Smooth muscle cell (in vitro differentiated cells): ENCODE results near the gene DNAJC16. TPM values are rescaled to one million over a fixed set of nuclear protein-coding genes. Genes with fewer than 3 reads are reported as not detected.

Experiments used
- DNase-seq: peaks from one replicate; lab custom pipeline; 2025; ENCODE audit not compliant: unreplicated experiment; lab: John Stamatoyannopoulos, UW
- H2AFZ ChIP-seq: fragments of 200-600 bp; sonication (generic); 2 replicates; pipeline ENCODE4 v1.6.0; 2016; ENCODE audit warnings: antibody characterized with exemption, low read depth, mild to moderate bottlenecking
- H3F3A ChIP-seq: fragments of 200-600 bp; sonication (generic); 2 replicates; pipeline ENCODE4 v1.6.0; 2017; ENCODE audit warnings: antibody characterized with exemption, low read depth
- H3K27ac ChIP-seq: fragments of 200-600 bp; sonication (generic); 2 replicates; pipeline ENCODE4 v1.5.1; 2016; ENCODE audit warnings: low read depth, mild to moderate bottlenecking
- H3K27me3 ChIP-seq: fragments of 200-600 bp; sonication (generic); 2 replicates; pipeline ENCODE4 v1.6.1; 2016; ENCODE audit warnings: low read depth, mild to moderate bottlenecking
- H3K36me3 ChIP-seq: fragments of 200-600 bp; sonication (generic); 2 replicates; pipeline ENCODE4 v1.5.1; 2016; ENCODE audit warnings: low read depth
- H3K4me1 ChIP-seq: fragments of 200-600 bp; sonication (generic); 2 replicates; pipeline ENCODE4 v1.5.1; 2016; ENCODE audit warnings: low read depth
- H3K4me2 ChIP-seq: fragments of 200-600 bp; sonication (generic); 2 replicates; pipeline ENCODE4 v1.6.0; 2016; ENCODE audit warnings: mild to moderate bottlenecking
- H3K4me3 ChIP-seq: fragments of 200-600 bp; sonication (generic); 2 replicates; pipeline ENCODE4 v1.5.1; 2016; ENCODE audit warnings: mild to moderate bottlenecking
- H3K79me2 ChIP-seq: fragments of 200-600 bp; sonication (generic); 2 replicates; pipeline ENCODE4 v1.6.0; 2016; ENCODE audit warnings: low read depth, mild to moderate bottlenecking
- H3K9ac ChIP-seq: fragments of 200-600 bp; sonication (generic); 2 replicates; pipeline ENCODE4 v1.6.0; 2016; ENCODE audit warnings: low read depth
- H3K9me3 ChIP-seq: fragments of 200-600 bp; sonication (generic); replicated peaks from 2 replicates; pipeline ENCODE4 v1.5.1; 2016; ENCODE audit warnings: low read depth
- H4K20me1 ChIP-seq: fragments of 200-600 bp; sonication (generic); 2 replicates; pipeline ENCODE4 v1.6.0; 2016; ENCODE audit warnings: low read depth
- WGBS: methylation state at CpG from one replicate; pipeline ENCODE4 v1.1.7; 2016; ENCODE audit warnings: low lambda C conversion rate; 5-methylcytosine and 5-hydroxymethylcytosine counted together
- polyA plus RNA-seq: library from polyadenylated mRNA; unstranded; fragments of >200 nt; fragmentation: Nextera tagmentation; extraction: Ambion mirVana; gene quantifications from 2 replicates; pipeline ENCODE4 v1.2.1, GENCODE V29; 2016
- total RNA-seq: library from RNA; depleted of rRNA; stranded (reverse); fragments of >200 nt; gene quantifications from 2 replicates; pipeline ENCODE4 v1.2.3, GENCODE V29; 2014
- TF ChIP-seq, protein P1 (sequence below): fragments of 200-600 bp; sonication (generic); IDR thresholded peaks from 2 replicates; pipeline ENCODE4 v1.5.1; 2017; ENCODE audit warnings: borderline replicate concordance, mild to moderate bottlenecking, antibody characterized with exemption; ENCODE audit not compliant: insufficient read depth, poor library complexity, severe bottlenecking

Gene DNAJC16
- 18.3 and 23.1 TPM in 2 replicates for total RNA-seq
- polyA plus RNA-seq: 4.0 and 5.6 TPM in 2 replicates

DNA sequence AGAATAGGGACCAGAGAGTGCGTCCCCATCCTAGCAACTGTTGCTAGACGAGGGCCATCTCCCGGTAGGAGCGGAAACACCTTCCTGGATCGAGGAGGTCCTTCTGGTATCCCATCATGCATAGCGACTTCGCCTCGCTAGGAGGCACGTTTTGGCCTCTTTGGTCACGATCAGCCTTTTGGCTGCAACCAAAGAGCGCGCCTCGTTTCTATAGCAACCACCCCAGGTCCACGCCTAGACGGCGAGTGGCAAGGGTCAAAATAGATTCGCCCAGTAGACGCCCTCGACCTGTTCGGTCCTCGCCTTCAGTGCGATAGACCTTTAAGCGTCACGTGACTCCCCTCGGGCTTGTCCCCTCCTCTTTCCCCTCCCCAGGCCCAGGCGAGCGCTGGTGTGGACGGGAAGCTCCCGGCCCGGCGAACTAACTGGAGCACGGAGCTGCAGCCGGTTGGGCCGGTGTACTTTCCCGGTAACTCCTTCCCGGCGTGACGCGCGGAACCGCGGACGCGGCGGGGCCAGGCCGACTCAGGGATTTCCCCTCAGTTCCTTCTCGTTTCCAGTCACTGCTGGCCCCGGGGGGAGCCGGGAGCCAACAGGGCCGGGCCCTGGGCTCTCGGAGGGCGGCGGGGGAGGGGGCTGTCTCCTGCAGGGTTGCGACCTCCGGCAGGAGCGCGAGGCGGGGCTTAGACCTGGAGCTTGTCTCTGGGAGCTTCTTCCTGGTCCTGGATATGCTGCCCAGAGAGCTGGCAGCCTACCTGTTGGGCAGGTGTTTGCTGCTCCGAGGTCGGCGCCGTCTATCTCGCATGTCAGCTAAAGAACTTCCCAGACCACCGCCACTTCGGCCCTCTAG is at the start of gene DNAJC16:
DNAJC16 (plus strand) TSS at position 359 of the 850 bp plus-strand sequence. CDS start 2,258 bp downstream, outside the sequence.
- TF ChIP-seq, protein P1, sequence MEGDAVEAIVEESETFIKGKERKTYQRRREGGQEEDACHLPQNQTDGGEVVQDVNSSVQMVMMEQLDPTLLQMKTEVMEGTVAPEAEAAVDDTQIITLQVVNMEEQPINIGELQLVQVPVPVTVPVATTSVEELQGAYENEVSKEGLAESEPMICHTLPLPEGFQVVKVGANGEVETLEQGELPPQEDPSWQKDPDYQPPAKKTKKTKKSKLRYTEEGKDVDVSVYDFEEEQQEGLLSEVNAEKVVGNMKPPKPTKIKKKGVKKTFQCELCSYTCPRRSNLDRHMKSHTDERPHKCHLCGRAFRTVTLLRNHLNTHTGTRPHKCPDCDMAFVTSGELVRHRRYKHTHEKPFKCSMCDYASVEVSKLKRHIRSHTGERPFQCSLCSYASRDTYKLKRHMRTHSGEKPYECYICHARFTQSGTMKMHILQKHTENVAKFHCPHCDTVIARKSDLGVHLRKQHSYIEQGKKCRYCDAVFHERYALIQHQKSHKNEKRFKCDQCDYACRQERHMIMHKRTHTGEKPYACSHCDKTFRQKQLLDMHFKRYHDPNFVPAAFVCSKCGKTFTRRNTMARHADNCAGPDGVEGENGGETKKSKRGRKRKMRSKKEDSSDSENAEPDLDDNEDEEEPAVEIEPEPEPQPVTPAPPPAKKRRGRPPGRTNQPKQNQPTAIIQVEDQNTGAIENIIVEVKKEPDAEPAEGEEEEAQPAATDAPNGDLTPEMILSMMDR: no peak
- peak within 1 kb of the TSS; percentile 95 for H3K4me2 ChIP-seq
- H3K36me3 ChIP-seq: no peaks in the 10 kb centered on the region
- no peaks in the 10 kb centered on the region for H3K9me3 ChIP-seq
- peaks cover 27% of the 10 kb centered on the region for H3K4me1 ChIP-seq
- no peaks in the 10 kb centered on the region for H3K27me3 ChIP-seq
- H4K20me1 ChIP-seq: peaks cover 8% of the 10 kb centered on the region
- peak within 1 kb of the TSS; percentile 99 for H3K27ac ChIP-seq
- peak; percentile 91 for DNase-seq
- peak within 1 kb of the TSS; percentile 95 for H3K9ac ChIP-seq
- H2AFZ ChIP-seq: peak within 1 kb of the TSS; percentile 79
- H3K79me2 ChIP-seq: peaks cover 39% of the 10 kb centered on the region
- peaks cover 8% of the 10 kb centered on the region for H3F3A ChIP-seq
- H3K4me3 ChIP-seq: peak within 1 kb of the TSS; percentile 87
- WGBS: under 1% methylated on average over 46 of the region's 65 CpGs

DNA sequence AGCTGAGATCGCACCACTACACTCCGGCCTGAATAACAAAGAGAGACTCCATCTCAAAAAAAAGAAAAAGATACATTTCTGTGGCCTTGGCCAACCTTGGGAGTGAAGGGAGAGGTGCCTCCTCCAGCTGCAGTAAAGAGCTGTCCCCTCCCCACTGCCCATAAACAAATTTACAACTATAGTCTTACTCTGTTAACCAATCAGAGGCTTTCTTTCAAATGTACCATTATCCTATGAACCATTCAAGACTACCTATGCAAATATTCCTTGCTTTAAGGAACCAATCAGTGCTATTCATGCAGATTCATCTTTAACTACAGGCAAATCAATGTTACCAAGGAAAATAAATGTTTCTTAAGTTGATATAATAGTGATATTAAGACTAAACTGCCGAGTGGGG is 49.7 kb upstream of the DNAJC16 start:
- no peak overlapping the region for H3K9ac ChIP-seq
- H4K20me1 ChIP-seq: no peaks in the 10 kb centered on the region
- H3K4me2 ChIP-seq: no peak overlapping the region
- H3K27ac ChIP-seq: no peak overlapping the region
- TF ChIP-seq, protein P1: no peak
- 88% methylated on average over 3 of the region's 3 CpGs for WGBS
- no peaks in the 10 kb centered on the region for H3K4me1 ChIP-seq
- H3K27me3 ChIP-seq: no peaks in the 10 kb centered on the region
- no peak overlapping the region for H3K4me3 ChIP-seq
- H3K79me2 ChIP-seq: no peaks in the 10 kb centered on the region
- no peaks in the 10 kb centered on the region for H3K36me3 ChIP-seq
- H3K9me3 ChIP-seq: no peaks in the 10 kb centered on the region
- H2AFZ ChIP-seq: no peak overlapping the region
- DNase-seq: no peak
- H3F3A ChIP-seq: no peaks in the 10 kb centered on the region

DNA sequence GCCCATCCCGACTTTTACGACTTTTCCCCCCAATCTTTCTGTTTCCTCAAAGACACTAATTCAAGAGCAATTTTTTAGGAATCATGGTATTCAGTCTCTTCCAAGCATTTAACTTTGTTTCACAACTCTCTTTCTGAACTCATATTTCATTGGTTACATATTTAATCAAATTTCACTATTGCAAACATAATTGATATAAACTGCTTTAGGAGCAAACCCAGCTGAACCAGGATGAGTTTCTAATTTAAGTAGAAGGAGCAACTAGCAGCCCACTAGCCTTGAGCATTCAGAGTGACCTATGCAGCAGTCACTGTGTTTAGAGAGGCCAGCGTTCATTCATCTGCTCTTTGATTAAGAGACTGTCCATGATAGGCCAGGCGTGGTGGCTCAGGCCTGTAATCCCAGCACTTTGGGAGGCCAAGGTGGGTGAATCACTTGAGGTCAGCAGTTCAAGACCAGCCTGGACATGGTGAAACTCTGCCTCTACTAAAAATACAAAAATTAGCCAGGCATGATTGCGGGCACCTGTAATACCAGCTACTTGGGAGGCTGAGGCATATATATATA is 48.9 kb upstream of the DNAJC16 start:
- TF ChIP-seq, protein P1: no peak
- Histone ChIP-seq H3K9me3 (no peaks in the 10 kb centered on the region), H3K36me3 (no peaks in the 10 kb centered on the region), H4K20me1 (no peaks in the 10 kb centered on the region), H2AFZ (no peak overlapping the region), H3K4me3 (no peak overlapping the region), H3K79me2 (no peaks in the 10 kb centered on the region), H3K27ac (no peak overlapping the region), H3K27me3 (no peaks in the 10 kb centered on the region), H3F3A (no peaks in the 10 kb centered on the region), H3K9ac (no peak overlapping the region), H3K4me1 (no peaks in the 10 kb centered on the region), H3K4me2 (no peak overlapping the region)
- WGBS: 64% methylated on average over 5 of the region's 5 CpGs
- no peak for DNase-seq
